HS-27A (cell line): ENCODE results near the gene GALNS.
A peak's percentile ranks its signal among the peaks of the same experiment; 100 is the strongest.

Experiments
- DNase-seq: peaks from one replicate; pipeline ENCODE4 v3.0.0-alpha.2; 2012; ENCODE audit warnings: low read depth, missing footprints

Gene GALNS

GRCh38 chr16:88817785-88818574, 38.8 kb downstream of the GALNS start:
- DNase-seq, result no peak

GRCh38 chr16:88816736-88817535, 39.8 kb downstream of the GALNS start:
- no peak for DNase-seq

GRCh38 chr16:88815901-88816589, 40.7 kb downstream of the GALNS start:
- DNase-seq, result no peak

- DNase-seq, result no peak
These were observed 41.5 kb downstream of the GALNS start for GRCh38 chr16:88815227-88815626.

GRCh38 chr16:88814144-88814502, 42.6 kb downstream of the GALNS start:
- no peak for DNase-seq

GRCh38 chr16:88813269-88814143, 43.2 kb downstream of the GALNS start:
- no peak for DNase-seq

- DNase-seq, result peak; percentile 42
These were observed 44.1 kb downstream of the GALNS start for GRCh38 chr16:88812513-88813268.

GRCh38 chr16:88811769-88812512, 44.8 kb downstream of the GALNS start, which contains the start of gene APRT:
TSS of gene APRT (minus strand) at chr16:88811928. CDS start at chr16:88811899, 29 bp downstream.
- DNase-seq, result peak; percentile 90

- DNase-seq, result peak; percentile 57
These were observed 45.6 kb downstream of the GALNS start for GRCh38 chr16:88810912-88811768.

GRCh38 chr16:88810166-88810911, 46.4 kb downstream of the GALNS start:
- DNase-seq, result no peak

- DNase-seq, result no peak
These were observed 47.0 kb downstream of the GALNS start for GRCh38 chr16:88809676-88810165.

GRCh38 chr16:88809068-88809675, 47.6 kb downstream of the GALNS start:
- no peak for DNase-seq

GRCh38 chr16:88807626-88808453, 48.9 kb downstream of the GALNS start:
- DNase-seq, result no peak

- DNase-seq, result no peak
These were observed 49.6 kb downstream of the GALNS start for GRCh38 chr16:88807142-88807625.

- no peak for DNase-seq
These were observed 50.1 kb downstream of the GALNS start for GRCh38 chr16:88806491-88807111.

- DNase-seq, result no peak
These were observed 50.8 kb downstream of the GALNS start for GRCh38 chr16:88805887-88806393.
